ENCODE results near the gene MYL4.
"Not testable (repeated sequence)": the region's sequence is repeated elsewhere in the genome, so short reads cannot be mapped to it uniquely, and the experiment has no call there.

Gene MYL4

DNA sequence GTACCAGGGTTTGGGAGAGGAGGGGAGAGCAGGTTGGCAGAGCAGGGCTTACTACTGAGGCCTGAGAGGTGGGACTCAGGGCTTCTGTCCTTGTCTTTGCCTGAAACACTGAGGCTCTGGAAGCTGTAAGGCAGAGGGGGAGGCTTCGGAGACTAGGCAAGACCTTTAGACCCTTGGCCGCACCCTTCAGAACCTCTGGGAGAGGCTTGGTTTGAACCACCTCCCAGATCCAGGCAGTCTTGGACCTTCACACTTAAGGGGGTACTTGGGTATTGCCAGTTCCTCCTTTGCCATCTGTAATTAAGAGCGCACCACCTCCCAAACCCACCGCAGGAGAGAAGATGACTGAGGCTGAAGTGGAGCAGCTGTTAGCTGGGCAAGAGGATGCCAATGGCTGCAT, 12.9 kb downstream of the MYL4 start:
- no peak for DNase-seq

DNA sequence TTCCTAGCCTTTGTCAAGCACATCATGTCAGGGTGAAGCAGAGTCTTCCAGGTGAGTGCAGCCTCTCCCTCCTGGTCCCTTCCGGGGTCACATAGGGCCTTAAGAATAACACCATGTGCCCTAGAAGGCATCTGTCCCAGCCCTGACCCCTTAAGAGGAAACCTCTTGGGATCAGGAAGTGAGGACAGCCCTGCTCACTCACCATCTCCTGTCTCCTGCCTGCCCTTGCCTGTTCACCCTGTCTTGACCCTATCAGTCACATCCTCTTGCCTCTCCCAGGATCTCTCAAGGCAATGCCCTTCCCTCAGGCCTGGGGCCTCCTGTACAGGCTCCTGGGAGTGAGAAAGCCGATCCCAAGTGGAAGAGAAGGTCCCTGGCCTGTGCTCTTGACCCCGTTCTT, 13.9 kb downstream of the MYL4 start:
- DNase-seq: no peak

- no peak for DNase-seq
These were observed 14.3 kb downstream of the MYL4 start for GRCh38 chr17:47223460-47223859.

- not testable (repeated sequence) for DNase-seq
These were observed 14.9 kb downstream of the MYL4 start for GRCh38 chr17:47224077-47224476.

DNA sequence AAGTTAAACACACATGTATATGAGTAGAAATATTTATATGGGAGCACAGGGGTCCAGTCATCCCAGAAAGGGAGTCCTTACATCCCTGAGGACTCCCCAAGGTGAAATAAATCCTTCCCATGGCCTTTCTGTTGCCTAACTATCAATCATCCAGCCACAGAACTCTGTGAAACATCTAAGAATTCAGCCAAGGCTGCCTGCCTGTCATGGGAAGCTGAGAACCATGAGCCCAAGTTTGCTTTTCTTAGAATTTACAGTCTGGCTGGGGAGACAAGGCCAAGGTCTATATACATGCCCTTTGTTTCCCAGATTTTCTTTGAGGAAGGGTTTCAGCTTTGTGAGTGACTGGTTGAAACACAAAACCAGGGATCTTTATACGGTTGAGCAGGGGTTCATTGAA, 15.8 kb downstream of the MYL4 start:
- DNase-seq: no peak

DNA sequence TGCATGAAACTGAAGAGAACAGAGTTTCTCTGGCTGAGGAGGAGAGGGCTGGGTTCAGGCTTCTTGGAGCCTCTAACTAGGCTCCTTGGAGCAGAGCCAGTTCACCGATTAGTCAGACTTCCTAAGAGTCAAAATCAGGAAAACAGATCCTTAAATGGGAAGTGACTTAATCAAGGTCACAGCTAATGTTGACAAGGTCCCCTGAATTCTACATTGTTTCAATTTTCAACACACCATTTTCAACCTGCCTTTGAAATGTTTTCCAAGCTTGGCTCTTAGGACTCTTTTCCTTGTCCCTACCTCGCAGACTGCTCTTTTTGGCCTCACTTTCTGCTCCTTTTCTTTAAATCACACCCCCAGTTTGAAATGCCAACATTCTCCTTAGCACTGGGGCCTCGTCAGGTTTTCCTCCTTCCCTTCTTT, 16.3 kb downstream of the MYL4 start:
- no peak for DNase-seq

DNA sequence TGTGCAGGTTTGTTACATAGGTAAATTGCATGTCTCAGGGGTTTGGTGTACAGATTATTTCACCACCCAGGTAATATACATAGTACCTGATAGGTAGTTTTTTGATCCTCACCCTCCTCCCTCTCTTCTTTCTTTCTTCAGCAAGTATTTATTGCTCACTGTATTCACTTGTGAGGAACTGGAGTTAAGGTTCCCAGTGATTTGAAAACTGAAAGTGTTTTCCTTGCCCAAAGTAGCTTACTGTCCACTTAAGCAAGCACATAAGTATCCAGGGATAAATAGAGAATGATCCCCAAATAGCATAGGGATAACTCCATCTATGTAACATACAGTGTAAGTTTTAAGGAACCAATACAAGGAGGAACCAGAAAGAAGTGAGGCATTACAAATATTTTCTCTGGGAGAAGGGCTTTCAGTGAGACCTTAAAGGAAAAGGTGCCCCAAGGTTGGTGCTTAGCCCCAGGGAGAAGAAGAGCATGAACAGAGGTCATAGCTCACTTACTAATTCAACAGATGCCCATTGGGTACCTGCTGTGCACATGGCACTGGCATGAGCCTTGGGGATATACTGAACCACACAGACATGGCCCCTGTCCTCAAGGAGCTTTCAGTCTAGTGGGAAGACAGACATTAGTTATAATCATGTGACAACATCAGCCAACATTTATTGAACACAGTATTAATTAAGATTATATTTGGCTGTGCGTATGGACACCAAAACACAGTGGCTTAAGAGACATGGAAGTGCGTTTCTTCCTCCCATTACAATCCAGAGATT, 17.0 kb downstream of the MYL4 start:
- no peak for DNase-seq

GRCh38 chr17:47227862-47228261, 18.7 kb downstream of the MYL4 start:
- DNase-seq: no peak

DNA sequence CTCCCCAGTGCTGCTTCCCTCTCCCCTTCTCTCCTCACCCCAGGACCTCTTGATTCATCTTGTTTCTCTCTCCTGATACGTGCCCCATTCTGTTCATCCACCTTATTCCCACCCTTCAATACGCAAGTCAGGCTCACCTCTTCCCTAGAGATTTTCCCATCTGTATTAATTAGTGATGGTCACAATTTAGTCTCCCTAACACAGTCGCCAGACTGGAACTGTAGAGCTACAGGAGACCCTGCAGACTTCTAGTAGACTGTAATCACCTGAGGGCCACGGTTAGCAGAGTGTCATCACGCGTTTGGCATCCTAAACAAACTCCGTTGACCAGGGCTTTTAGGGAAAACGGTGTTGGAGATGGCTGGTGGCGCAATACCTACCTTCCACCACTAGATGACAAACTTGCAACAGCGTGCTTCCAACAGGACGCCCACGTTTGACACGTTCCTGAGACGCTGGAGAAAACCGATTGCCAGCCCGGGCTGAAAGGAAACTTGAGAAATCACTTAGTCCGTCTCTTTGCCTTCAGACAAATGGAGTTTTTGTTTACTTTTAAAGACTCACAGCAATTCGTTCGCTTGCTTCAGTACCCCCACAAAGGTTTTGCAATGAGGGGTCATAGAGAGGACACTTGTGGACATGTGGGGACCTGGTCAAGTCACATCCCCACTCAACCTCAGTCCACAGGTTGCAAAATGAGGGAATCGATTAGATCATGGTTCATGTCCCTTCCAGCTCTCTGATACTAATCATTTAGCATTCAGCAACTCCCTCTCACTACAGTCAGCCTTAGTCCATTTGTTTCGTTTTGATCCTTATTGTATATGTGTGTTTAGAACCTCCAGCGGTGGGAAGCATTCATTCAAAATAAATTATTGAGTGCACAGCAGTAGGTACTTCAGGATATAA, 20.6 kb downstream of the MYL4 start:
- peak; percentile 98 for DNase-seq

GRCh38 chr17:47230864-47231263, 21.7 kb downstream of the MYL4 start:
- DNase-seq: no peak

GRCh38 chr17:47231334-47231733, 22.2 kb downstream of the MYL4 start:
- no peak for DNase-seq

GRCh38 chr17:47231866-47232265, 22.7 kb downstream of the MYL4 start:
- no peak for DNase-seq

- no peak for DNase-seq
These were observed 23.3 kb downstream of the MYL4 start for GRCh38 chr17:47232465-47232864.

DNA sequence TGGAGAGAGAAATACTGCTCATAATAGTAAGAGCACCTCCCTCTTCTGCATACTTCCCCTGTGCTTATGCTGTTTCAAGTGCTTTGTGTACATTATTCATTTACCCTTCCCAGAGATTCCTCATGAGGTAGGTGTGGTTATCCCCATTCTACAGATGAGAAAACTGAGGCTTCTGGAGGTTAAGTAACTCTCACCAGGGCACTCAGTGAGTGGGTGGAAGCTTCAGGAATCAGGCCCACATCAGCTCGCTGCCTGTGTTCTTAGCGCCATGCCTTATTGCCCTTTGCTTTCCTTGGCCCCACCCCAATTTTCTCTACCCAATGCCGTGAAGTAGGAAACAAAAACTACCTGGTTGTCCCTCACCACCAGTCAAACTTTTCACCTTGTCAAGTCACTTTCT, 26.4 kb downstream of the MYL4 start:
- no peak for DNase-seq

- DNase-seq: no peak
These were observed 26.8 kb downstream of the MYL4 start for GRCh38 chr17:47235923-47236322.

- DNase-seq: no peak
These were observed 28.7 kb downstream of the MYL4 start for GRCh38 chr17:47237841-47238240.

GRCh38 chr17:47238321-47239010, 29.3 kb downstream of the MYL4 start:
- DNase-seq: no peak

GRCh38 chr17:47239619-47239966, 30.4 kb downstream of the MYL4 start:
- DNase-seq: no peak

- DNase-seq: no peak
These were observed 31.0 kb downstream of the MYL4 start for GRCh38 chr17:47239967-47240651.

DNA sequence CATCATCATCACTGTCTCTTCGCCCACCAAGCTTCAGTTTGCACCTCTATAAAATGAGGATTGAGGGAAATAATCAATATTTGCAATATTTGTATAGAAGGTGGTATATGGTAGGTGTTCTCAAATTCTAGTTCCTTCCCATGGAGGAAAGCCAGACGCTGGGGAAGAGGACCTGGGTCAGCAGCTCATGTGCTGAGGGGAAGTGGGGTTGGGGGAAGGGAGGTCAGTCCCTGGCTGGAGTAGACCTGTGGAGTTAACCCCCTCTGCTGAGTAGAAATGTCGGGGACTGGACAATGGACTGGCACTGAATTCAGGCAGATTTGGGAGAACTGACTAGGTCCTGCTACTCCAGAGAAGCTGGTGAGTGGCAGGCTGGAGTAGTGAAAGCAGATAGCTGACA, 31.7 kb downstream of the MYL4 start:
- DNase-seq: no peak

GRCh38 chr17:47242648-47243047, 33.5 kb downstream of the MYL4 start:
- DNase-seq: no peak

- DNase-seq: no peak
These were observed 34.8 kb downstream of the MYL4 start for GRCh38 chr17:47243737-47244598.

All from islet precursor cell (in vitro differentiated cells).